CD4-positive, alpha-beta T cell (primary cell): ENCODE data around the gene SLC19A3. TPM values are rescaled to one million over a fixed set of nuclear protein-coding genes. Genes with fewer than 3 reads are reported as not detected.
"Not testable (repeated sequence)": the region's sequence is repeated elsewhere in the genome, so short reads cannot be mapped to it uniquely, and the experiment has no call there.

Experiments
- ATAC-seq: fragments of 200-7000 bp; cut with Tn5 transposase; one replicate; pipeline ENCODE4 v1.10.0; 2022; ENCODE audit warnings: mild to moderate bottlenecking; ENCODE audit not compliant: poor library complexity
- CTCF ChIA-PET: fragments of 350-600 bp; sonication (Branson Sonifier 250); formaldehyde crosslinking; loops from one replicate; lab custom pipeline; 2021; ENCODE audit warnings: antibody characterized with exemption, inconsistent platforms; lab: Charles Lee
- POLR2A ChIA-PET: fragments of 350-600 bp; sonication (Branson Sonifier 250); formaldehyde crosslinking; loops from one replicate; lab custom pipeline; 2021; ENCODE audit warnings: antibody characterized with exemption, inconsistent platforms; lab: Charles Lee
- DNase-seq, 14 experiments: peaks; one replicate each; pipeline ENCODE4 v3.0.0-alpha.2; 2013 to 2020; ENCODE audit warnings: mixed read lengths in 2 of 14
- H3K27ac ChIP-seq, 2 donors: one replicate each; pipeline versions ENCODE4 v1.5.1 to v1.7.0; 2013; ENCODE audit warnings: low read length in 2 of 2, low read depth in 1 of 2, mild to moderate bottlenecking in 1 of 2
- H3K27me3 ChIP-seq, 2 experiments: 1 replicate in 1 of 2; 2 replicates in 1 of 2; pipeline versions ENCODE4 v1.6.1 to v1.7.0; 2013; ENCODE audit warnings: low read length in 2 of 2, control low read depth in 1 of 2, mild to moderate bottlenecking in 1 of 2, moderate library complexity in 1 of 2; ENCODE audit not compliant: insufficient read depth in 2 of 2, control insufficient read depth in 1 of 2
- H3K36me3 ChIP-seq: one replicate; pipeline ENCODE4 v1.6.1; 2013; ENCODE audit warnings: low read length, control low read depth; ENCODE audit not compliant: insufficient read depth
- H3K4me1 ChIP-seq: one replicate; pipeline ENCODE4 v1.6.1; 2013; ENCODE audit warnings: low read length, control low read depth; ENCODE audit not compliant: insufficient read depth
- H3K4me3 ChIP-seq: one replicate; pipeline ENCODE4 v1.5.1; 2013; ENCODE audit warnings: mild to moderate bottlenecking, low read length, moderate library complexity
- H3K9me3 ChIP-seq, 2 experiments: 1 replicate in 1 of 2; 2 replicates in 1 of 2; pipeline versions ENCODE4 v1.6.1 to v1.7.0; 2013; ENCODE audit warnings: low read length in 2 of 2, mild to moderate bottlenecking in 2 of 2, control low read depth in 1 of 2, moderate library complexity in 1 of 2; ENCODE audit not compliant: control insufficient read depth in 1 of 2, insufficient read depth in 1 of 2
- H3K27ac Mint-ChIP-seq: one replicate; pipeline ENCODE4 v1.8.0; 2020; ENCODE audit warnings: mixed read lengths
- H3K27me3 Mint-ChIP-seq: one replicate; pipeline ENCODE4 v1.8.0; 2021; ENCODE audit warnings: mixed read lengths
- H3K36me3 Mint-ChIP-seq: one replicate; pipeline ENCODE4 v1.8.0; 2021; ENCODE audit warnings: low read depth, mixed read lengths
- H3K4me1 Mint-ChIP-seq: one replicate; pipeline ENCODE4 v1.8.0; 2021; ENCODE audit warnings: low read depth, mixed read lengths
- H3K4me3 Mint-ChIP-seq: one replicate; pipeline ENCODE4 v1.8.0; 2020; ENCODE audit warnings: mild to moderate bottlenecking, mixed read lengths
- H3K9me3 Mint-ChIP-seq: one replicate; pipeline ENCODE4 v1.8.0; 2020; ENCODE audit warnings: mixed read lengths
- intact Hi-C, 2 experiments: fragments of 100-400 bp; cut with DNase I in 1 of 2; cut with micrococcal nuclease in 1 of 2; formaldehyde crosslinking; loops; one replicate each; pipeline versions ENCODE4 v1.15.1 to v1.9.0; 2023 to 2025; cut with DNase I, micrococcal nuclease
- total RNA-seq, 174 experiments: library from RNA in 2 of 174; stranded (reverse) in 2 of 174; gene quantifications; one replicate each; pipeline ENCODE4 v1.2.3 and lab custom pipeline; 2021 to 2026
- TF ChIP-seq, protein P1 (sequence below): fragments of 200-600 bp; IDR thresholded peaks from one replicate; pipeline ENCODE4 v1.8.0; 2022; ENCODE audit warnings: antibody characterized with exemption, mild to moderate bottlenecking

The SLC19A3 gene
- total RNA-seq, 2 experiments from 2014 or later = not detected

DNA sequence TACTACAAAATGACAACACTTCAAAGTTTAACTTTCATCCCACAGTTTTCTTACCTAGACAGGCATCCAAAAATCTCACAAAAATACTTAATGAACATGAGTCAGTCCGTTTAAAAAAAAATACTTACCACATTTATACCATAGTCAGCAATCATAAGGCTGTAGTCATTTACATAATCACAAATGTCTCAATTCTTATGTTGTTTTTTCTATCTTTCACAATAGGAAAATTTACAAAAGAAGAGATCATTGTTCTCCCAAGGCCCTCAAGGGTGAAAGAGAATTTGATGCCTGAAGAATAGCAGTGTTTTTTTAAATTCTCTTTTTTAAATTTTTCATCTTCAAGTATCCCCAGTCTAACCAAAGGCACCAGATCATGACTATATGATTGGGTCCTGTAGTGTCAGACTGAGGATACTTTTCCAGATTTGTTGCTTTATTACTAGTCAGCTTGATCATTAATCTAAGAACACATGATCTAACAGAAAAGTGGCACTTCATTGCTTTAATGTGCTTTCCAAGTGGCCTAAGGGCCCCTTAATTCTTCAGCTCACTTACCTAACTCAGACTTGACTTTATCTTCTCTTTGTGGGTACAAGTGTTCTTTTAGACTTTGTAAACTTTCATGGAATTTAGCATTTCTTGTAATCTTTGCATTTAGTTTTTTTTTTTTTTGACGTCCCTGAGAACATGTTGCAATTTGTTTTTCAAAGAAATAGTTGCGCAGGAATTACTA is 46.5 kb downstream of the SLC19A3 start:
- Mint-ChIP-seq H3K36me3 (no peaks in the 10 kb centered on the region), H3K4me3 (no peak overlapping the region), H3K4me1 (no peaks in the 10 kb centered on the region), H3K9me3 (no peaks in the 10 kb centered on the region), H3K27ac (no peak overlapping the region), H3K27me3 (peaks cover 2% of the 10 kb centered on the region)
- Histone ChIP-seq H3K36me3 (no peaks in the 10 kb centered on the region), H3K4me1 (no peaks in the 10 kb centered on the region), H3K9me3 (no peaks in the 10 kb centered on the region), H3K4me3 (no peak overlapping the region), H3K27me3 (peaks cover 0 to under 1% of the 10 kb centered on the region in 2 experiments), H3K27ac (no peak overlapping the region)
- DNase-seq (no peak), ATAC-seq (no peak)
- TF ChIP-seq, protein P1, sequence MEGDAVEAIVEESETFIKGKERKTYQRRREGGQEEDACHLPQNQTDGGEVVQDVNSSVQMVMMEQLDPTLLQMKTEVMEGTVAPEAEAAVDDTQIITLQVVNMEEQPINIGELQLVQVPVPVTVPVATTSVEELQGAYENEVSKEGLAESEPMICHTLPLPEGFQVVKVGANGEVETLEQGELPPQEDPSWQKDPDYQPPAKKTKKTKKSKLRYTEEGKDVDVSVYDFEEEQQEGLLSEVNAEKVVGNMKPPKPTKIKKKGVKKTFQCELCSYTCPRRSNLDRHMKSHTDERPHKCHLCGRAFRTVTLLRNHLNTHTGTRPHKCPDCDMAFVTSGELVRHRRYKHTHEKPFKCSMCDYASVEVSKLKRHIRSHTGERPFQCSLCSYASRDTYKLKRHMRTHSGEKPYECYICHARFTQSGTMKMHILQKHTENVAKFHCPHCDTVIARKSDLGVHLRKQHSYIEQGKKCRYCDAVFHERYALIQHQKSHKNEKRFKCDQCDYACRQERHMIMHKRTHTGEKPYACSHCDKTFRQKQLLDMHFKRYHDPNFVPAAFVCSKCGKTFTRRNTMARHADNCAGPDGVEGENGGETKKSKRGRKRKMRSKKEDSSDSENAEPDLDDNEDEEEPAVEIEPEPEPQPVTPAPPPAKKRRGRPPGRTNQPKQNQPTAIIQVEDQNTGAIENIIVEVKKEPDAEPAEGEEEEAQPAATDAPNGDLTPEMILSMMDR = no peak
- CTCF ChIA-PET = no interaction called here
- POLR2A ChIA-PET = no interaction called here
- intact Hi-C loops = no loop called here

DNA sequence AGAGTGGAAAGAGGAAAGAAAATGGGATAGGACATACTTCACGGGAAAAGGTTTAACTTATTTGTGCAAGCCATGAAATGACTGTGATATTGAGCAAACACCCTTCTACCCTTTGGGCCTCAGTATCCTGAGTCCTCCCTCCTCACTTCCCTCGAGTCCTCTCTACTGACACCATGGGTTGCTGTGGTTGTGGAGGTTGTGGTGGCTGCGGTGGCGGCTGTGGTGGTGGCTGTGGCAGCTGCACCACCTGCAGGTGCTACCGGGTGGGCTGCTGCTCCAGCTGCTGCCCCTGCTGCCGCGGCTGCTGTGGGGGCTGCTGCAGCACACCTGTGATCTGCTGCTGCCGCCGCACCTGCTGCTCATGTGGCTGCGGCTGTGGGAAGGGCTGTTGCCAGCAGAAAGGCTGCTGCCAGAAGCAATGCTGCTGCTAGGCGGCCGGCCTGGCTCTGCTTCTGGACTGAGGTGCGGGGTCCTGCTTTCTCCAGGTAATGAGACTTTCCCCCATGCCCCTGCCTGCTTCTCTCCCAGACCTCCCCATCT is 51.1 kb downstream of the SLC19A3 start, which contains the start of gene SCYGR5:
Gene SCYGR5, plus strand, starts transcription at position 174 of the 540 bp plus-strand sequence. Its CDS starts 0 bp downstream, at position 174.
- H3K27me3 ChIP-seq, H3K4me1 Mint-ChIP-seq, intact Hi-C loops, H3K4me3 Mint-ChIP-seq, H3K36me3 Mint-ChIP-seq, CTCF ChIA-PET, H3K4me3 ChIP-seq, H3K4me1 ChIP-seq, H3K27ac ChIP-seq, H3K9me3 Mint-ChIP-seq, DNase-seq, POLR2A ChIA-PET, H3K27ac Mint-ChIP-seq, H3K36me3 ChIP-seq, H3K27me3 Mint-ChIP-seq, ATAC-seq, H3K9me3 ChIP-seq: not testable (repeated sequence)

DNA sequence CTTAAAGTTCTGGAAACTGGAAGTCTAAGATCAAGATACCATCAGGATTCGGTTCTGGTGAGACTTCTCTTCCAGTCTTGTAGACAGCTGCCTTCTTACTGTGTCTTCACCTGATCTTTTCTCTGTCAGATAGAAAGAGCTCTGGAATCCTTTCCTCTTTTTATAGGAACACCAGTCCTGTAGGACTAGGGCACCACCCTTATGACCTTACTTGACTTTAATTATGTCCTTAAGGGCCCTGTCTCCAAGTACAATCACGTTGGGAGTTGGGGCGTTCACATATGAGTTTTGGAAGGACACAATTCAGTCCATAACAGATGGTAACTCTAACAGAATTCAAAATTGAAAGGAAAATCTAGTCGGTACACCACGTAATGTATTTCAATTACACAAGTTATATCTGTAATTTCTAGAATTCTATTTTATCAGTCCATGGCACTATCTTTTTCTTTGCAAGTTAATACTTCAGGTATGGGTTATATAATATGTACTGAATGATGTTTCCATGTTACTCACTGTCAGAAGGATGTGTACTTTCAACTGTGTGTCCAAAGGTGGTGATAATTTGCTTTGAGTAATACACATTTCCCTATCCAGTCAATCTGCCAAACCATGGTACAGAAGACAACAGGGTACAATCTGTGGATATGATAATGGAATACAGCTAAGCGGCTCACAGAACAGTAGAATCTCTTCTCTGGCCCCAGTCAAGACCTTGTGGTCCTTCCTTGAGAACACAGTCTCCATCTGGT is 52.5 kb downstream of the SLC19A3 start:
- Mint-ChIP-seq H3K4me3 (no peak overlapping the region), H3K4me1 (no peaks in the 10 kb centered on the region), H3K27me3 (peaks cover 9% of the 10 kb centered on the region), H3K9me3 (no peaks in the 10 kb centered on the region), H3K36me3 (no peaks in the 10 kb centered on the region), H3K27ac (no peak overlapping the region)
- Histone ChIP-seq H3K27me3 (no peaks in the 10 kb centered on the region), H3K27ac (no peak overlapping the region), H3K4me3 (no peak overlapping the region), H3K4me1 (no peaks in the 10 kb centered on the region), H3K9me3 (no peaks in the 10 kb centered on the region), H3K36me3 (no peaks in the 10 kb centered on the region)
- ChIA-PET POLR2A (no interaction called here), CTCF (no interaction called here)
- intact Hi-C loops = no loop called here
- DNase-seq = no peak
- no peak for ATAC-seq
- TF ChIP-seq, protein P1 = no peak
